GM21723 (cell line): ENCODE data around the gene LCE3B.

ENCODE experiments used
- ATAC-seq: cut with Tn5 transposase; IDR thresholded peaks from one replicate; pipeline ENCODE4 v1.9.1; 2021; ENCODE audit warnings: mild to moderate bottlenecking, moderate library complexity; ENCODE audit not compliant: unreplicated experiment

LCE3B gene

DNA sequence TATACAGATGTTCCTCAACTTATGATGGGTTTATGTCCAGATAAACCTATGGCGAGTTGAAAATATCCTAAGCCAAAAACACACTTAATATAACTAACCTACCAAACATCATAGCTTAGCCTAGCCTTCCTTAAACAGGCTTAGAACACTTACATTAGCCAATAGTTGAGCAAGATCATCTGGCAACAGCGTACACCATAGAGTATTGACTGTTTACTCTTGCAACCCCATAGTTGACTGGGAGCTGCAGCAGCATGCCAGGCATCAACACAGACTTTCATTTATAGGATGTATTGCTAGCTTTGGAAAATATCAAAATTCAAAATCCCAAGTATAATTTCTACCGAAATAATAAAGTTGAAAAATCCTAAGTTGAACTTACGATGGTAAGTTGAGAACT lies 44.1 kb downstream of the LCE3B start:
- no peak for ATAC-seq

DNA sequence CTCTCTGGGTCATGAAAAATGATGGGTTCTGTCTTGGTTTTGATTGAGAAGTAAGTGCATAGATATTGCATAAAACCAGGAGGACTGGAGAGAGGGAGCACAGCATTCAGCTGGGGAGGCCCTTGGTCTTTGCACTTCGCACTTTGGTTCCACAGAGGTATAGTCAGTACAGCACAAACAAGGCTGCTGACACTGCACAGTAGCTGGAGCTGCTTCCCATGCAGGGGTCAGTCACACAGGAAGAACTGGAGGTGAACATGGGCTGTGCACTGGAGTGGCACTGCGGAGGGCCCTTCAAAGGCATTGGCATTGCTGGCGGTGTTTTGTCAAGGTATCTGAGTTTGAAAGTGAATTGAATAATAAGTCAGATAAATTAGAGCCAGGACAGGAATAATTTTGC lies 45.0 kb downstream of the LCE3B start:
- no peak for ATAC-seq

DNA sequence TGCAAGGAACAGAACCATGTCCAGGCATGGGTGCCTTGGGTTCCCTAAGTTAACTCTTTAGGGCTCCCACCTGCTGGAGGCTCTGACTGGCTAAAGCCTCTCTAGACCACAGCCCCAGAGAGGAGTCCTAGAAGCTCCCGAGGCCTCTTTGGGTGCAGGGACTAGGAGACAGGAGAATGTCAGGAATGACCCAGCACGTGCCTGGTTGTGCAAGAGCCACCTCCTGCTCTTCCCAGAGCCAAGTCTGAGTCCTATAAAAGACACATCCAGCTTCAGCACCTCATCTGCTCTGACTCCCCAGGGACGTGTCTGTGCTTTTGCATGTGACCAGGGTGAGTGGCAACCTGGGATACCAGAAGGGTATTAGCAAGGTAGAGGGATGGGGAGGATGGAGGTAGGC lies 49.5 kb downstream of the LCE3B start, which contains the start of gene LCE2D:
TSS of gene LCE2D (plus strand) at position 283 of the 400 bp plus-strand sequence. CDS start 726 bp downstream, outside the sequence.
- no peak for ATAC-seq
